GM19452 (cell line): ENCODE data around the gene SLC6A7.

Source experiments
- ATAC-seq: cut with Tn5 transposase; IDR thresholded peaks from one replicate; pipeline ENCODE4 v1.9.1; 2021; ENCODE audit not compliant: unreplicated experiment

Gene SLC6A7

DNA sequence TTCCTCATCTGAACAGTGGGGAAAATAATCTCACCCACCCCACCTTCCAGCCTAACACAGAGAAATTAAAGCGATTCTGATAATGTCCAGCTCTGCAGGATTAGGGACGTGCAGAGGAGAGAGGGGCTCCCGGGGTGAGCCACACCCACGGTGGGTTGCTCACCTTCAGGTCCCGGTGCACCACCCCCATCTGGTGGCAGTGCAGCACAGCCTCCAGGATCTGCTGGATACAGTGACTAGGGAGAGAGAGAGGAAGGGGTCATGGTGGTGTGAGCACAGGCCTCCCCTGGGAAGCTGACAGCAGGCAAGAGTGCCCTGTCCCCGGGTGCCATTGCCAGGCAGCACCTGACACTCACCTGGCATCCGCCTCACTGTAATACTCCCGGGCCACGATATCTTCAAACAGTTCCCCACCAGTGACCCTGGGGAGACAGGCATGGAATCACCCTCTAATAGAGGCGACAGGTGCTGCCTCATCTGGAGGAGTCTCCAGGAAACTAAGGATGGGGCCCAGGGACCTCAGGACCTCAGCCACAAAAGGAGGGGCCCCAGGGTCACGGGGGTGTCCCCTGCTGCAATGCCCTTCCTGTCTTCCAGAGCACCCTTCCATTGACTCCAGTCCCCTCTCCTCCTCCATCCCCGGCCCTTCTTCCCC is 66.7 kb downstream of the SLC6A7 start:
- no peak for ATAC-seq

DNA sequence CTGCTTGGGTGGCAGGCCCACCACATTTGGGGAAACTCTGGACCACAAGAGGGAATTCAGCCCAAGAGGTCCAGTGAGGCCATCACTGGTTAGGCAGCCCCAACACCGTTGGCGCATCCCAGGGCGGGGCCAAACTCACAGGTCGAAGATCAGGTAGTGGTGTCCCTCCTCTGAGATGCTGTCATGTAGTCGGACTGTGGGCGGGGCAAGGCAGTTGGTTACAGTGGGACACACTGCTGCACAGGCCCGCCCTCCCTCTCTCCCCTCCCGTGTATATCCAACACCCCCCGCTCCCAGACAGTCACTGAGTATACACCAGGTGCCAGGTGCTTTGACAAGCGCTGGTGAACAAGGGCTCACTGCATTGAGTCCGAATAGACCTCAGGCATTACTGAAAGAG is 67.6 kb downstream of the SLC6A7 start:
- no peak for ATAC-seq

DNA sequence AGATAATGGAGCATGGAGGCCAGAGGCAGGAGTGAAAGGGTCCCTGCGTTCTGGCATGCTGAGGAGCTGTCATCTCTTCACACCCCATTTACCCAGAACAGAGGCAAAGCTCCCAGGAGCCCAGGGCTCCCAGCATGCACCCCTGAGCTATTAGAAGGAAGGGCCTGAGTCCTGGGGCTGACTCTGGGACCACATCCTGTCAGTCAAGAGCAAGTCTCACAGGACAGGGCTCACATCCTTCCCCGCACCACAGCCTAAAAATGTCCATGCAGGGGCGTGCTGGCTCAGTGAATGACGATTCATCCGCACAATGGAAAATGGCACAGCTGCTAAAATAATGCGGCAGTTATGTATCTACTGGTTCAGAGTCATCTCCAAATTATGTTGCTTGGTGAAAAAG is 68.3 kb downstream of the SLC6A7 start:
- ATAC-seq = no peak
